ENCODE measurements around the gene WDR20.

The WDR20 gene

GRCh38 chr14:102246071-102246470 is 106.4 kb downstream of the WDR20 start:
- no peak for DNase-seq

GRCh38 chr14:102248121-102248520 is 108.4 kb downstream of the WDR20 start:
- no peak for DNase-seq

- no peak for DNase-seq
These were observed 109.3 kb downstream of the WDR20 start for GRCh38 chr14:102249041-102249440.

- no peak for DNase-seq
These were observed 110.3 kb downstream of the WDR20 start for GRCh38 chr14:102249981-102250380.

GRCh38 chr14:102250636-102251035 is 110.9 kb downstream of the WDR20 start:
- DNase-seq = no peak

GRCh38 chr14:102251161-102251560 is 111.5 kb downstream of the WDR20 start:
- DNase-seq = no peak

GRCh38 chr14:102252834-102253801 is 113.4 kb downstream of the WDR20 start:
- no peak for DNase-seq

GRCh38 chr14:102255401-102256190 is 115.9 kb downstream of the WDR20 start:
- no peak for DNase-seq

- no peak for DNase-seq
These were observed 117.0 kb downstream of the WDR20 start for GRCh38 chr14:102256716-102257115.

GRCh38 chr14:102258136-102258535 is 118.4 kb downstream of the WDR20 start:
- no peak for DNase-seq
